ENCODE measurements around the gene PPP1R14B. TPM values are rescaled to one million over a fixed set of nuclear protein-coding genes. Genes with fewer than 3 reads are reported as not detected.

The PPP1R14B gene
- total and polyA plus RNA-seq, 2 of the 13 experiments (the other 11 are each of a cell fraction or from before 2014, with no cell fraction given), result 110 to 148 TPM

GRCh38 chr11:64233913-64234586 lies 12.7 kb downstream of the PPP1R14B start, which contains the start of gene VEGFB (continued):
- TF ChIP-seq KLF13 (CRISPR knock-in tag; IDR thresholded peaks at IDR 0.05) (no peak), GABPB1 (CRISPR knock-in tag; IDR thresholded peaks at IDR 0.05) (peak; percentile 50; the same call in 1 of the 2 replicates), ATF7 (IDR thresholded peaks at IDR 0.05) (no peak), ATF7 (CRISPR knock-in tag; IDR thresholded peaks at IDR 0.05) (no peak), NR2F2 (IDR thresholded peaks at IDR 0.05; ENCODE audit: borderline replicate concordance, low read depth) (no peak), SP5 (CRISPR knock-in tag; IDR thresholded peaks at IDR 0.05; ENCODE audit: borderline replicate concordance, low read depth) (peak; percentile 41; the same call in 1 of the 2 replicates), ZNF556 (CRISPR knock-in tag; IDR thresholded peaks at IDR 0.05; ENCODE audit: borderline replicate concordance) (0 out of 2 replicates have a peak, but pooled peaks have one; percentile 36), HDAC1 (CRISPR knock-in tag; IDR thresholded peaks at IDR 0.05) (peak; percentile 27; the same call in 1 of the 2 replicates), ZNF468 (CRISPR knock-in tag; IDR thresholded peaks at IDR 0.05) (no peak), ARID4A (CRISPR knock-in tag; IDR thresholded peaks at IDR 0.05; ENCODE audit: borderline replicate concordance) (peak; percentile 42), ZBTB7B (CRISPR knock-in tag; IDR thresholded peaks at IDR 0.05) (0 out of 2 replicates have a peak, but pooled peaks have one; percentile 19)
- TF ChIP-seq, protein P1, sequence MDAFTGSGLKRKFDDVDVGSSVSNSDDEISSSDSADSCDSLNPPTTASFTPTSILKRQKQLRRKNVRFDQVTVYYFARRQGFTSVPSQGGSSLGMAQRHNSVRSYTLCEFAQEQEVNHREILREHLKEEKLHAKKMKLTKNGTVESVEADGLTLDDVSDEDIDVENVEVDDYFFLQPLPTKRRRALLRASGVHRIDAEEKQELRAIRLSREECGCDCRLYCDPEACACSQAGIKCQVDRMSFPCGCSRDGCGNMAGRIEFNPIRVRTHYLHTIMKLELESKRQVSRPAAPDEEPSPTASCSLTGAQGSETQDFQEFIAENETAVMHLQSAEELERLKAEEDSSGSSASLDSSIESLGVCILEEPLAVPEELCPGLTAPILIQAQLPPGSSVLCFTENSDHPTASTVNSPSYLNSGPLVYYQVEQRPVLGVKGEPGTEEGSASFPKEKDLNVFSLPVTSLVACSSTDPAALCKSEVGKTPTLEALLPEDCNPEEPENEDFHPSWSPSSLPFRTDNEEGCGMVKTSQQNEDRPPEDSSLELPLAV (CRISPR knock-in tag; conservative IDR thresholded peaks at IDR 0.05; ENCODE audit: low read depth), result no peak
- TF ChIP-seq, protein P2, sequence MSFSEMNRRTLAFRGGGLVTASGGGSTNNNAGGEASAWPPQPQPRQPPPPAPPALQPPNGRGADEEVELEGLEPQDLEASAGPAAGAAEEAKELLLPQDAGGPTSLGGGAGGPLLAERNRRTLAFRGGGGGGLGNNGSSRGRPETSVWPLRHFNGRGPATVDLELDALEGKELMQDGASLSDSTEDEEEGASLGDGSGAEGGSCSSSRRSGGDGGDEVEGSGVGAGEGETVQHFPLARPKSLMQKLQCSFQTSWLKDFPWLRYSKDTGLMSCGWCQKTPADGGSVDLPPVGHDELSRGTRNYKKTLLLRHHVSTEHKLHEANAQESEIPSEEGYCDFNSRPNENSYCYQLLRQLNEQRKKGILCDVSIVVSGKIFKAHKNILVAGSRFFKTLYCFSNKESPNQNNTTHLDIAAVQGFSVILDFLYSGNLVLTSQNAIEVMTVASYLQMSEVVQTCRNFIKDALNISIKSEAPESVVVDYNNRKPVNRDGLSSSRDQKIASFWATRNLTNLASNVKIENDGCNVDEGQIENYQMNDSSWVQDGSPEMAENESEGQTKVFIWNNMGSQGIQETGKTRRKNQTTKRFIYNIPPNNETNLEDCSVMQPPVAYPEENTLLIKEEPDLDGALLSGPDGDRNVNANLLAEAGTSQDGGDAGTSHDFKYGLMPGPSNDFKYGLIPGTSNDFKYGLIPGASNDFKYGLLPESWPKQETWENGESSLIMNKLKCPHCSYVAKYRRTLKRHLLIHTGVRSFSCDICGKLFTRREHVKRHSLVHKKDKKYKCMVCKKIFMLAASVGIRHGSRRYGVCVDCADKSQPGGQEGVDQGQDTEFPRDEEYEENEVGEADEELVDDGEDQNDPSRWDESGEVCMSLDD (CRISPR knock-in tag; IDR thresholded peaks at IDR 0.05; ENCODE audit: borderline replicate concordance), result 0 out of 2 replicates have a peak, but pooled peaks have one; percentile 34

Data from HepG2 (cell line).